Measurements from ENCODE around the gene TTC27. TPM values are rescaled to one million over a fixed set of nuclear protein-coding genes. Genes with fewer than 3 reads are reported as not detected.

Gene TTC27
- polyA plus RNA-seq, 10 donors, result 12.7 to 20.4 (median 16.7) TPM

- no peak for DNase-seq
Observed at GRCh38 chr2:32666704-32667103, 38.9 kb downstream of the TTC27 start.

- no peak for DNase-seq
Observed at GRCh38 chr2:32668254-32668653, 40.4 kb downstream of the TTC27 start.

GRCh38 chr2:32671885-32672533, 44.2 kb downstream of the TTC27 start:
- peak in 2 of 3 donors; percentile 30 to 40 for DNase-seq

GRCh38 chr2:32678825-32679224, 51.0 kb downstream of the TTC27 start:
- peak in 1 of 3 donors; percentile 21 for DNase-seq

GRCh38 chr2:32680942-32681341, 53.1 kb downstream of the TTC27 start:
- no peak for DNase-seq

- DNase-seq, result no peak
Observed at GRCh38 chr2:32683520-32684086, 55.8 kb downstream of the TTC27 start.

GRCh38 chr2:32688541-32688940, 60.7 kb downstream of the TTC27 start:
- peak in 1 of 3 donors; percentile 18 for DNase-seq

GRCh38 chr2:32691678-32692077, 63.8 kb downstream of the TTC27 start:
- DNase-seq, result no peak

- DNase-seq, result no peak
Observed at GRCh38 chr2:32696439-32696838, 68.6 kb downstream of the TTC27 start.

- peak in 1 of 3 donors; percentile 39 for DNase-seq
Observed at GRCh38 chr2:32697156-32697555, 69.3 kb downstream of the TTC27 start.

GRCh38 chr2:32699151-32699550, 71.3 kb downstream of the TTC27 start:
- DNase-seq, result no peak

GRCh38 chr2:32701806-32702205, 74.0 kb downstream of the TTC27 start:
- DNase-seq, result no peak

- no peak for DNase-seq
Observed at GRCh38 chr2:32702303-32703064, 74.6 kb downstream of the TTC27 start.

GRCh38 chr2:32706815-32707579, 79.1 kb downstream of the TTC27 start:
- DNase-seq, result no peak

GRCh38 chr2:32711219-32711618, 83.4 kb downstream of the TTC27 start:
- peak; percentile 70 to 88 (median 84) for DNase-seq

GRCh38 chr2:32711908-32712501, 84.2 kb downstream of the TTC27 start:
- peak in 2 of 3 donors; percentile 41 for DNase-seq

GRCh38 chr2:32712870-32713269, 85.0 kb downstream of the TTC27 start:
- peak in 2 of 3 donors; percentile 23 to 59 for DNase-seq

- no peak for DNase-seq
Observed at GRCh38 chr2:32714521-32714920, 86.7 kb downstream of the TTC27 start.

- no peak for DNase-seq
Observed at GRCh38 chr2:32715391-32715841, 87.6 kb downstream of the TTC27 start.

GRCh38 chr2:32715981-32716380, 88.1 kb downstream of the TTC27 start:
- peak in 1 of 3 donors; percentile 31 for DNase-seq

GRCh38 chr2:32716598-32716997, 88.7 kb downstream of the TTC27 start:
- DNase-seq, result no peak

GRCh38 chr2:32718752-32719151, 90.9 kb downstream of the TTC27 start:
- no peak for DNase-seq

Measured in muscle of back (tissue), 11 donors.